Sigmoid colon (tissue), 7 donors: ENCODE measurements around the gene SPATA20. TPM values are rescaled to one million over a fixed set of nuclear protein-coding genes. Genes with fewer than 3 reads are reported as not detected.

ENCODE experiments used
- DNase-seq: peaks from one replicate; pipeline ENCODE4 v3.0.0-alpha.2; 2019
- H3K27ac ChIP-seq, 4 donors: fragments of 200-600 bp; sonication (generic); one replicate each; pipeline ENCODE4 v1.5.1; 2016 to 2019; ENCODE audit warnings: mild to moderate bottlenecking in 1 of 4
- H3K27me3 ChIP-seq, 3 donors: fragments of 200-600 bp; sonication (generic); one replicate each; pipeline ENCODE4 v1.5.1; 2019; ENCODE audit warnings: mild to moderate bottlenecking in 1 of 3
- H3K36me3 ChIP-seq, 4 donors: fragments of 200-600 bp; sonication (generic); one replicate each; pipeline ENCODE4 v1.5.1; 2016 to 2019
- H3K4me1 ChIP-seq, 4 donors: fragments of 200-600 bp; sonication (generic); one replicate each; pipeline ENCODE4 v1.5.1; 2017 to 2019
- H3K4me3 ChIP-seq, 4 donors: fragments of 200-600 bp; sonication (generic); one replicate each; pipeline ENCODE4 v1.5.1; 2017 to 2019; ENCODE audit warnings: mild to moderate bottlenecking in 2 of 4, moderate library complexity in 1 of 4
- H3K9me3 ChIP-seq, 4 donors: fragments of 200-600 bp in 3 of 4; sonication (generic) in 3 of 4; one replicate each; pipeline versions ENCODE4 v1.5.1 to v1.6.1; 2013 to 2019
- CTCF ChIP-seq, 4 experiments: fragments of 450-650 bp in 3 of 4; fragments of 200-600 bp in 1 of 4; IDR thresholded peaks; one replicate each; pipeline ENCODE4 v1.5.1; 2016 to 2019; ENCODE audit warnings: antibody characterized with exemption in 4 of 4, mild to moderate bottlenecking in 3 of 4, moderate library complexity in 2 of 4
- EP300 ChIP-seq, 4 donors: sonication (generic); formaldehyde crosslinking; IDR thresholded peaks; one replicate each; pipeline ENCODE4 v1.6.1; 2017; ENCODE audit warnings: antibody characterized with exemption in 4 of 4
- POLR2A ChIP-seq, 2 donors: fragments of 450-650 bp; IDR thresholded peaks; one replicate each; pipeline ENCODE4 v1.6.1; 2016; ENCODE audit warnings: antibody characterized with exemption in 2 of 2, mild to moderate bottlenecking in 2 of 2, moderate library complexity in 2 of 2
- POLR2AphosphoS5 ChIP-seq, 4 donors: sonication (generic); formaldehyde crosslinking; IDR thresholded peaks; one replicate each; pipeline ENCODE4 v1.6.1; 2017; ENCODE audit warnings: antibody characterized with exemption in 4 of 4
- WGBS, 2 donors: extraction: QIAGEN DNeasy Blood & Tissue Kit; methylation state at CpG; one replicate each; pipeline ENCODE4 v1.1.7; 2013; 5-methylcytosine and 5-hydroxymethylcytosine counted together
- intact Hi-C: fragments of 100-400 bp; cut with DNase I; formaldehyde crosslinking; loops from one replicate; pipeline ENCODE4 v1.15.1; 2023
- polyA plus RNA-seq, 3 donors: library from polyadenylated mRNA; stranded (reverse); fragments of 200-250 nt; gene quantifications; one replicate each; pipeline ENCODE4 v1.2.3, GENCODE V29; 2013
- total RNA-seq, 4 donors: library from RNA; depleted of rRNA; stranded (reverse); fragments of >200 nt; gene quantifications; one replicate each; pipeline ENCODE4 v1.1.0, GENCODE V29; 2016
- donor health status: healthy with polysubstance abuse.
- donor health status: Bipolar disorder and iron deficiency.
- donor health status: healthy.

Gene SPATA20
- total and polyA plus RNA-seq, 7 donors: 24.0 to 81.7 (median 45.1) TPM

- no peak overlapping the region for H3K4me3 ChIP-seq
- TF ChIP-seq POLR2AphosphoS5 (IDR thresholded peaks at IDR 0.05) (no peak), POLR2A (IDR thresholded peaks at IDR 0.05) (no peak), CTCF (IDR thresholded peaks at IDR 0.05) (no peak), EP300 (IDR thresholded peaks at IDR 0.05) (no peak)
- H3K27ac ChIP-seq: no peak overlapping the region
- no peaks in the 10 kb centered on the region for H3K9me3 ChIP-seq
- peaks cover 0 to 24% (median 20%) of the 10 kb centered on the region in 4 donors for H3K4me1 ChIP-seq
- intact Hi-C loops: no loop called here
- peaks cover 12 to 47% (median 40%) of the 10 kb centered on the region in 3 donors for H3K27me3 ChIP-seq
- 70 to 86% methylated on average over 7 of the region's 7 CpGs for WGBS, 2 donors
- no peak for DNase-seq
- no peaks in the 10 kb centered on the region for H3K36me3 ChIP-seq
Measured at GRCh38 chr17:50535407-50535806, 11.6 kb upstream of the SPATA20 start.

- TF ChIP-seq EP300 (IDR thresholded peaks at IDR 0.05) (no peak), POLR2A (IDR thresholded peaks at IDR 0.05) (no peak), POLR2AphosphoS5 (IDR thresholded peaks at IDR 0.05) (no peak)
- intact Hi-C loops: no loop called here
- DNase-seq: no peak
- Histone ChIP-seq H3K4me3 (no peak overlapping the region), H3K27ac (no peak overlapping the region), H3K9me3 (no peaks in the 10 kb centered on the region), H3K4me1 (peaks cover 0 to 32% (median 28%) of the 10 kb centered on the region in 4 donors), H3K27me3 (peaks cover 12 to 32% (median 32%) of the 10 kb centered on the region in 3 donors), H3K36me3 (no peaks in the 10 kb centered on the region)
- 94 to 96% methylated on average over 45 of the region's 45 CpGs for WGBS, 2 donors
Measured at GRCh38 chr17:50536683-50537646, 10.0 kb upstream of the SPATA20 start.

- H3K4me1 ChIP-seq: peaks cover 0 to 31% (median 27%) of the 10 kb centered on the region in 4 donors
- no peak for DNase-seq
- 69 to 87% methylated on average over 20 of the region's 20 CpGs for WGBS, 2 donors
- TF ChIP-seq POLR2A (IDR thresholded peaks at IDR 0.05): no peak
- TF ChIP-seq CTCF (IDR thresholded peaks at IDR 0.05): no peak
- no peak for TF ChIP-seq POLR2AphosphoS5 (IDR thresholded peaks at IDR 0.05)
- TF ChIP-seq EP300 (IDR thresholded peaks at IDR 0.05): no peak
- H3K9me3 ChIP-seq: no peaks in the 10 kb centered on the region
- intact Hi-C loops: no loop called here
- no peaks in the 10 kb centered on the region for H3K36me3 ChIP-seq
- H3K4me3 ChIP-seq: no peak overlapping the region
- H3K27ac ChIP-seq: no peak overlapping the region
- peaks cover 4 to 22% (median 22%) of the 10 kb centered on the region in 3 donors for H3K27me3 ChIP-seq
Measured at GRCh38 chr17:50537721-50538548, 9.0 kb upstream of the SPATA20 start.

DNA sequence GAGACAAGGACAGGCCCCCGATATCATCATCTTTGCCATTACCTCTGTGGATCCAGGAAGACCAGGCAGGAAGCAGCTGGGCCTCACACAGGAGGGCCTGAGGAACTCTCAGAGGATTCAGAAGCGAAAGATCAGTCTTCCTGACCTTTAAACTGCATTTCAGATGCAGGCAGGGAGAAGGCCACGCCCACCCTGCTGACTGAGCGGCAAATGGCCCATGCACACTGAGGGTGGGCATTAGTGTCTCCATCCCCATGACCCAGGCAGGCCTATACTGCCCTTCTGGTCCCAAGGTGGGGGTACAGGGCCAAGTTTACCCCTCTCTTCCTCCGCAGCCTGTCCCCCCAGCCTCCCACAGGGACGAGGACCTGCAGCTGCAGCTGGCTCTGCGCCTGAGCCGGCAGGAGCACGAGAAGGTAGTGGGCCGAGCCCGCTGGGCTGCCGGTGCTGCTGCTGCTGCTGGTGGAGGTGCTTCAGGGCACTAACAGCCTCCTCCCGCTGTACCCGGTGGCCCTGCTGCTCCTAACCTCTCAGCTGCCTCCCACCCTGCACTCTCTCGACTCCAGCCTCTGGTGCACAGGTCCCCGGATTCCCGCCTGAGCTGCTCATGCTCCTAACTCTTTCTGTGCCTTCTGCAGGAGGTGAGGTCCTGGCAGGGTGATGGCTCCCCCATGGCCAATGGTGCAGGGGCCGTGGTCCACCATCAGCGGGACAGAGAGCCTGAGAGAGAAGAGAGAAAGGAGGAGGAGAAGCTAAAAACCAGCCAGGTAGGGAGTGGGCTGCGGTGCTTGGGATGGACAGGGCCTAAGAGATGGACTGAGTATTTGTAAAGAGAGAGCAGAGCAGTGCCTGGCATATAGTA, 8.2 kb upstream of the SPATA20 start:
- intact Hi-C loops: no loop called here
- Histone ChIP-seq H3K4me3 (no peak overlapping the region), H3K4me1 (peaks cover 0 to 25% (median 21%) of the 10 kb centered on the region in 4 donors), H3K36me3 (no peaks in the 10 kb centered on the region), H3K9me3 (no peaks in the 10 kb centered on the region), H3K27ac (no peak overlapping the region), H3K27me3 (peaks cover 0 to 20% (median 13%) of the 10 kb centered on the region in 3 donors)
- TF ChIP-seq CTCF (IDR thresholded peaks at IDR 0.05): no peak
- no peak for TF ChIP-seq POLR2A (IDR thresholded peaks at IDR 0.05)
- TF ChIP-seq EP300 (IDR thresholded peaks at IDR 0.05): no peak
- no peak for DNase-seq
- WGBS, 2 donors: 43 to 72% methylated on average over 20 of the region's 20 CpGs
